Neural progenitor cell (in vitro differentiated cells): ENCODE data around the gene ATP11A. TPM values are rescaled to one million over a fixed set of nuclear protein-coding genes. Genes with fewer than 3 reads are reported as not detected.

Experiments used
- DNase-seq: peaks from one replicate; pipeline ENCODE4 v3.0.0-alpha.2; 2016; ENCODE audit warnings: low spot score
- H2AFZ ChIP-seq: fragments of 200-600 bp; sonication (generic); replicated peaks from 2 replicates; pipeline ENCODE4 v1.6.1; 2016; ENCODE audit warnings: antibody characterized with exemption
- H3F3A ChIP-seq: fragments of 200-600 bp; sonication (generic); 2 replicates; pipeline ENCODE4 v1.6.1; 2016; ENCODE audit warnings: antibody characterized with exemption, low read depth
- H3K27ac ChIP-seq: fragments of 200-600 bp; sonication (generic); 2 replicates; pipeline ENCODE4 v1.5.1; 2016; ENCODE audit warnings: mild to moderate bottlenecking
- H3K27me3 ChIP-seq: fragments of 200-600 bp; sonication (generic); 2 replicates; pipeline ENCODE4 v1.6.1; 2016; ENCODE audit warnings: mild to moderate bottlenecking, moderate library complexity
- H3K36me3 ChIP-seq: fragments of 200-600 bp; sonication (generic); 2 replicates; pipeline ENCODE4 v1.5.1; 2016
- H3K4me1 ChIP-seq: fragments of 200-600 bp; sonication (generic); 2 replicates; pipeline ENCODE4 v1.6.1; 2016; ENCODE audit warnings: mixed run types
- H3K4me2 ChIP-seq: fragments of 200-600 bp; sonication (generic); 2 replicates; pipeline ENCODE4 v1.6.1; 2016
- H3K4me3 ChIP-seq: fragments of 200-600 bp; sonication (generic); 2 replicates; pipeline ENCODE4 v1.5.1; 2016
- H3K79me2 ChIP-seq: fragments of 200-600 bp; sonication (generic); 2 replicates; pipeline ENCODE4 v1.6.1; 2016; ENCODE audit warnings: low read depth
- H3K9ac ChIP-seq: fragments of 200-600 bp; sonication (generic); 2 replicates; pipeline ENCODE4 v1.6.1; 2016
- H3K9me3 ChIP-seq: fragments of 200-600 bp; sonication (generic); 2 replicates; pipeline ENCODE4 v1.5.1; 2016; ENCODE audit warnings: low read depth
- H4K20me1 ChIP-seq: fragments of 200-600 bp; sonication (generic); 2 replicates; pipeline ENCODE4 v1.6.1; 2016; ENCODE audit warnings: low read depth
- H3K27ac Mint-ChIP-seq: 3 replicates; pipeline ENCODE4 v1.8.0; 2021; ENCODE audit warnings: mixed read lengths
- H3K27me3 Mint-ChIP-seq: 2 replicates; pipeline ENCODE4 v1.8.0; 2022; ENCODE audit warnings: low read depth, mild to moderate bottlenecking, inconsistent platforms, moderate library complexity, mixed read lengths; ENCODE audit not compliant: insufficient read depth
- H3K36me3 Mint-ChIP-seq: 3 replicates; pipeline ENCODE4 v1.8.0; 2021; ENCODE audit warnings: mixed read lengths
- H3K4me1 Mint-ChIP-seq: 3 replicates; pipeline ENCODE4 v1.8.0; 2021; ENCODE audit warnings: mixed read lengths
- H3K4me3 Mint-ChIP-seq: 3 replicates; pipeline ENCODE4 v1.8.0; 2021; ENCODE audit warnings: mild to moderate bottlenecking, moderate library complexity, mixed read lengths
- H3K9me3 Mint-ChIP-seq: 3 replicates; pipeline ENCODE4 v1.8.0; 2020; ENCODE audit warnings: mixed read lengths
- CTCF ChIP-seq: fragments of 200-600 bp; sonication (generic); IDR thresholded peaks from 2 replicates; pipeline ENCODE4 v1.5.1; 2017; ENCODE audit warnings: antibody characterized with exemption, mild to moderate bottlenecking
- EZH2 ChIP-seq: fragments of 200-600 bp; sonication (generic); IDR thresholded peaks from 2 replicates; pipeline ENCODE4 v1.6.1; 2017; ENCODE audit warnings: antibody characterized with exemption, mild to moderate bottlenecking, moderate library complexity
- EZH2phosphoT487 ChIP-seq: fragments of 200-600 bp; sonication (generic); IDR thresholded peaks from 2 replicates; pipeline ENCODE4 v1.6.1; 2017; ENCODE audit warnings: antibody characterized with exemption
- total RNA-seq: library from RNA; depleted of rRNA; stranded (reverse); fragments of >200 nt; gene quantifications from 2 replicates; pipeline ENCODE4 v1.2.3, GENCODE V29; 2015; ENCODE audit warnings: low replicate concordance

The ATP11A gene
- total RNA-seq, 1 donor from 2014 or later = 12.6 TPM

- no peak overlapping the region for H3K4me3 Mint-ChIP-seq
- DNase-seq = no peak
- H3K9me3 Mint-ChIP-seq = no peaks in the 10 kb centered on the region
- Histone ChIP-seq H3K4me2 (no peak overlapping the region), H4K20me1 (no peaks in the 10 kb centered on the region), H2AFZ (no peak overlapping the region), H3K9ac (no peak overlapping the region), H3K4me3 (no peak overlapping the region), H3K36me3 (no peaks in the 10 kb centered on the region), H3K9me3 (no peaks in the 10 kb centered on the region), H3K27me3 (no peaks in the 10 kb centered on the region), H3K79me2 (no peaks in the 10 kb centered on the region), H3K4me1 (peaks cover 7% of the 10 kb centered on the region), H3F3A (peaks cover 25% of the 10 kb centered on the region), H3K27ac (no peak overlapping the region)
- peaks cover 17% of the 10 kb centered on the region for H3K4me1 Mint-ChIP-seq
- TF ChIP-seq CTCF = no peak
- TF ChIP-seq EZH2 = no peak
- no peak for TF ChIP-seq EZH2phosphoT487
- no peak overlapping the region for H3K27ac Mint-ChIP-seq
- no peaks in the 10 kb centered on the region for H3K27me3 Mint-ChIP-seq
- H3K36me3 Mint-ChIP-seq = peaks cover 11% of the 10 kb centered on the region
Measured at GRCh38 chr13:112880976-112881540, 191.2 kb downstream of the ATP11A start.

- no peaks in the 10 kb centered on the region for H3K27me3 Mint-ChIP-seq
- H4K20me1 ChIP-seq = no peaks in the 10 kb centered on the region
- H3K79me2 ChIP-seq = no peaks in the 10 kb centered on the region
- H3K27ac ChIP-seq = no peak overlapping the region
- peaks cover 15% of the 10 kb centered on the region for H3K4me1 ChIP-seq
- peaks cover 25% of the 10 kb centered on the region for H3K4me1 Mint-ChIP-seq
- H3K4me3 ChIP-seq = no peak overlapping the region
- no peaks in the 10 kb centered on the region for H3K9me3 ChIP-seq
- no peak overlapping the region for H3K4me2 ChIP-seq
- no peaks in the 10 kb centered on the region for H3K27me3 ChIP-seq
- peaks cover 9% of the 10 kb centered on the region for H3K36me3 Mint-ChIP-seq
- H3K36me3 ChIP-seq = no peaks in the 10 kb centered on the region
- DNase-seq = no peak
- H3K27ac Mint-ChIP-seq = no peak overlapping the region
- TF ChIP-seq CTCF (no peak), EZH2 (no peak), EZH2phosphoT487 (no peak)
- H3F3A ChIP-seq = peaks cover 33% of the 10 kb centered on the region
- H2AFZ ChIP-seq = no peak overlapping the region
- no peaks in the 10 kb centered on the region for H3K9me3 Mint-ChIP-seq
- H3K4me3 Mint-ChIP-seq = no peak overlapping the region
- H3K9ac ChIP-seq = no peak overlapping the region
Measured at GRCh38 chr13:112881656-112882554, 192.1 kb downstream of the ATP11A start.

- Histone ChIP-seq H3K4me1 (peaks cover 15% of the 10 kb centered on the region), H4K20me1 (no peaks in the 10 kb centered on the region), H3K27ac (no peak overlapping the region), H3K36me3 (no peaks in the 10 kb centered on the region), H3F3A (peaks cover 35% of the 10 kb centered on the region), H3K9me3 (no peaks in the 10 kb centered on the region), H3K27me3 (no peaks in the 10 kb centered on the region), H3K9ac (no peak overlapping the region), H3K4me2 (no peak overlapping the region), H3K4me3 (no peak overlapping the region), H3K79me2 (no peaks in the 10 kb centered on the region), H2AFZ (no peak overlapping the region)
- peaks cover 2% of the 10 kb centered on the region for H3K27me3 Mint-ChIP-seq
- no peak overlapping the region for H3K27ac Mint-ChIP-seq
- peaks cover 28% of the 10 kb centered on the region for H3K4me1 Mint-ChIP-seq
- no peak for DNase-seq
- TF ChIP-seq EZH2 = no peak
- no peak for TF ChIP-seq CTCF
- no peak for TF ChIP-seq EZH2phosphoT487
- H3K9me3 Mint-ChIP-seq = no peaks in the 10 kb centered on the region
- peaks cover 9% of the 10 kb centered on the region for H3K36me3 Mint-ChIP-seq
- H3K4me3 Mint-ChIP-seq = no peak overlapping the region
Measured at GRCh38 chr13:112882555-112883024, 192.8 kb downstream of the ATP11A start.
